HCT116 (cell line): ENCODE measurements around the gene YPEL3. TPM values are rescaled to one million over a fixed set of nuclear protein-coding genes. Genes with fewer than 3 reads are reported as not detected.

Source experiments
- ATAC-seq: fragments of 200-7000 bp; cut with Tn5 transposase; 2 replicates; pipeline ENCODE4 v1.9.1; 2020; ENCODE audit warnings: mild to moderate bottlenecking, moderate library complexity
- BruUV-seq: library from RNA; stranded (reverse); fragments of 400-500 nt; replicated peaks from 2 replicates; lab custom pipeline; 2021; lab: Mats Ljungman, UMichigan
- CTCF ChIA-PET: fragments of 300-600 bp; sonication (Branson Sonifier 250); formaldehyde crosslinking; loops from one replicate; lab custom pipeline; 2021; ENCODE audit warnings: antibody characterized with exemption; lab: Charles Lee
- POLR2A ChIA-PET: fragments of 300-600, 350-600 bp; sonication (Branson Sonifier 250); formaldehyde crosslinking; loops from one replicate; lab custom pipeline; 2021; ENCODE audit warnings: antibody characterized with exemption; lab: Charles Lee
- RAD21 ChIA-PET, 2 experiments: fragments of 300-600 bp; sonication (Branson Sonifier 250); formaldehyde crosslinking; loops; one replicate each; lab custom pipeline; 2023; ENCODE audit warnings: low total read pairs in 2 of 2; ENCODE audit not compliant: uncharacterized antibody in 2 of 2, unreplicated experiment in 2 of 2, low non-redundant PET in 1 of 2; lab: Charles Lee
- DNase-seq: peaks from one replicate; pipeline ENCODE4 v3.0.0-alpha.2; 2010; ENCODE audit warnings: low read depth, low spot score
- H2AFZ ChIP-seq: fragments of 200-600 bp; shearing (Covaris generic), sonication (generic); 2 replicates; pipeline ENCODE4 v1.6.1; 2017; ENCODE audit warnings: low read depth, mixed run types, mixed read lengths, antibody characterized with exemption, low read length; ENCODE audit not compliant: poor library complexity, severe bottlenecking
- H3K27ac ChIP-seq: 2 replicates; pipeline ENCODE4 v1.5.1; 2012; ENCODE audit warnings: low read depth, low read length
- H3K27me3 ChIP-seq: fragments of 200-600 bp; sonication (generic); 2 replicates; pipeline ENCODE4 v1.6.1; 2016; ENCODE audit warnings: mixed run types, low read length, mixed read lengths; ENCODE audit not compliant: insufficient read depth
- H3K36me3 ChIP-seq, 2 experiments: fragments of 200-500 bp in 1 of 2; fragments of 200-600 bp in 1 of 2; sonication (Bioruptor generic) in 1 of 2; sonication (generic) in 1 of 2; 2 replicates each; pipeline versions ENCODE4 v1.5.1 to v1.6.1; 2014 to 2016; ENCODE audit warnings: low read length in 2 of 2, inconsistent platforms in 1 of 2, mixed read lengths in 1 of 2, mixed run types in 1 of 2; ENCODE audit not compliant: insufficient read depth in 2 of 2, control insufficient read depth in 1 of 2
- H3K4me1 ChIP-seq, 2 experiments: fragments of 200-600 bp in 1 of 2; sonication (generic) in 1 of 2; 2 replicates each; pipeline versions ENCODE4 v1.5.1 to v1.6.1; 2012 to 2017; ENCODE audit warnings: low read length in 2 of 2, inconsistent platforms in 1 of 2, mild to moderate bottlenecking in 1 of 2, mixed read lengths in 1 of 2, mixed run types in 1 of 2, moderate library complexity in 1 of 2; ENCODE audit not compliant: insufficient read depth in 2 of 2, control insufficient read depth in 1 of 2
- H3K4me2 ChIP-seq: fragments of 200-600 bp; sonication (generic); 2 replicates; pipeline ENCODE4 v1.6.1; 2017; ENCODE audit warnings: mixed run types, low read length, mixed read lengths
- H3K4me3 ChIP-seq, 2 experiments: fragments of 200-600 bp in 1 of 2; sonication (generic) in 1 of 2; replicated peaks in 1 of 2; 2 replicates each; pipeline ENCODE4 v1.5.1; 2011 to 2016; ENCODE audit warnings: low read length in 2 of 2, control low read depth in 1 of 2, low read depth in 1 of 2, mild to moderate bottlenecking in 1 of 2, mixed read lengths in 1 of 2, mixed run types in 1 of 2
- H3K79me2 ChIP-seq: fragments of 200-600 bp; sonication (generic); 2 replicates; pipeline ENCODE4 v1.6.1; 2017; ENCODE audit warnings: mild to moderate bottlenecking, mixed run types, low read length, moderate library complexity, mixed read lengths; ENCODE audit not compliant: insufficient read depth
- H3K9ac ChIP-seq: fragments of 200-600 bp; sonication (generic); 2 replicates; pipeline ENCODE4 v1.6.1; 2016; ENCODE audit warnings: low read length, mixed read lengths
- H3K9me2 ChIP-seq: fragments of 200-600 bp; sonication (generic), shearing (Covaris generic); 2 replicates; pipeline ENCODE4 v1.6.1; 2017; ENCODE audit warnings: mixed run types, mild to moderate bottlenecking, moderate library complexity; ENCODE audit not compliant: insufficient read depth
- H3K9me3 ChIP-seq, 2 experiments: fragments of 200-500 bp in 1 of 2; fragments of 200-600 bp in 1 of 2; sonication (Bioruptor generic) in 1 of 2; sonication (generic) in 1 of 2; 2 replicates each; pipeline ENCODE4 v1.6.1; 2014 to 2017; ENCODE audit warnings: low read length in 2 of 2, mixed read lengths in 2 of 2, inconsistent platforms in 1 of 2, low read depth in 1 of 2, mild to moderate bottlenecking in 1 of 2, mixed run types in 1 of 2, moderate library complexity in 1 of 2; ENCODE audit not compliant: control insufficient read depth in 1 of 2, insufficient read depth in 1 of 2
- H4K20me1 ChIP-seq: fragments of 200-600 bp; sonication (generic), shearing (Covaris generic); 2 replicates; pipeline ENCODE4 v1.6.1; 2017; ENCODE audit warnings: mixed run types, mild to moderate bottlenecking, moderate library complexity; ENCODE audit not compliant: insufficient read depth
- ATF3 ChIP-seq: IDR thresholded peaks from 2 replicates; pipeline ENCODE4 v1.6.1; 2012
- CEBPB ChIP-seq: IDR thresholded peaks from 2 replicates; pipeline ENCODE4 v1.6.1; 2012; ENCODE audit warnings: low read depth
- EGR1 ChIP-seq: IDR thresholded peaks from 2 replicates; pipeline ENCODE4 v1.6.1; 2012; ENCODE audit warnings: low read depth
- EZH2 ChIP-seq: fragments of 200-600 bp; sonication (generic); IDR thresholded peaks from 2 replicates; pipeline ENCODE4 v1.6.1; 2017; ENCODE audit warnings: antibody characterized with exemption, mixed run types
- EZH2phosphoT487 ChIP-seq: fragments of 200-600 bp; IDR thresholded peaks from 2 replicates; pipeline ENCODE4 v1.6.1; 2018; ENCODE audit warnings: antibody characterized with exemption, borderline replicate concordance
- FOSL1 ChIP-seq: IDR thresholded peaks from 2 replicates; pipeline ENCODE4 v1.6.1; 2012; ENCODE audit warnings: low read depth
- JUND ChIP-seq: IDR thresholded peaks from 2 replicates; pipeline ENCODE4 v1.6.1; 2012
- POLR2A ChIP-seq: IDR thresholded peaks from 2 replicates; pipeline ENCODE4 v1.7.0; 2011; ENCODE audit warnings: borderline replicate concordance; ENCODE audit not compliant: insufficient read depth, insufficient read length; ENCODE audit errors: extremely low read depth
- POLR2AphosphoS5 ChIP-seq: IDR thresholded peaks from 2 replicates; pipeline ENCODE4 v1.6.1; 2011; ENCODE audit warnings: mild to moderate bottlenecking, low read depth, low read length, moderate library complexity
- RAD21 ChIP-seq: IDR thresholded peaks from 2 replicates; pipeline ENCODE4 v1.6.1; 2012; ENCODE audit warnings: low read depth, mild to moderate bottlenecking
- SP1 ChIP-seq: IDR thresholded peaks from 2 replicates; pipeline ENCODE4 v1.6.1; 2012; ENCODE audit warnings: low read depth
- ZBTB33 ChIP-seq: IDR thresholded peaks from 2 replicates; pipeline ENCODE4 v1.6.1; 2011; ENCODE audit warnings: mild to moderate bottlenecking, low read length, moderate library complexity; ENCODE audit not compliant: insufficient replicate concordance; ENCODE audit errors: extremely low read depth
- ZFX ChIP-seq: fragments of 450-650 bp; IDR thresholded peaks from 2 replicates; pipeline ENCODE4 v1.6.1; 2017
- ZNF274 ChIP-seq: fragments of 200-500 bp; sonication (Bioruptor generic); IDR thresholded peaks from 2 replicates; pipeline ENCODE4 v1.6.1; 2014; ENCODE audit warnings: mild to moderate bottlenecking, low read depth, low read length, inconsistent platforms
- intact Hi-C: fragments of 100-400 bp; cut with micrococcal nuclease; formaldehyde crosslinking; loops from 2 replicates; pipeline ENCODE4 v1.10.0; 2022
- total RNA-seq: library from RNA; stranded (reverse); gene quantifications from one replicate; pipeline ENCODE4 v1.2.1, GENCODE V29; 2021; ENCODE audit not compliant: unreplicated experiment
- TF ChIP-seq, protein P1 (sequence below), 3 experiments: fragments of 200-600 bp in 1 of 3; sonication (generic) in 1 of 3; IDR thresholded peaks in 2 of 3; conservative IDR thresholded peaks in 1 of 3; 2 replicates each; pipeline ENCODE4 v1.5.1; 2012 to 2017; ENCODE audit warnings: low read depth in 2 of 3, low read length in 2 of 3, antibody characterized with exemption in 1 of 3, borderline replicate concordance in 1 of 3, control low read depth in 1 of 3, mild to moderate bottlenecking in 1 of 3, mixed read lengths in 1 of 3, mixed run types in 1 of 3, moderate library complexity in 1 of 3; ENCODE audit not compliant: insufficient read depth in 1 of 3
- TF ChIP-seq, protein P2 (sequence below): IDR thresholded peaks from 2 replicates; pipeline ENCODE4 v1.6.1; 2012

The YPEL3 gene
- total RNA-seq, 1 experiment from 2014 or later = 10.9 TPM

DNA sequence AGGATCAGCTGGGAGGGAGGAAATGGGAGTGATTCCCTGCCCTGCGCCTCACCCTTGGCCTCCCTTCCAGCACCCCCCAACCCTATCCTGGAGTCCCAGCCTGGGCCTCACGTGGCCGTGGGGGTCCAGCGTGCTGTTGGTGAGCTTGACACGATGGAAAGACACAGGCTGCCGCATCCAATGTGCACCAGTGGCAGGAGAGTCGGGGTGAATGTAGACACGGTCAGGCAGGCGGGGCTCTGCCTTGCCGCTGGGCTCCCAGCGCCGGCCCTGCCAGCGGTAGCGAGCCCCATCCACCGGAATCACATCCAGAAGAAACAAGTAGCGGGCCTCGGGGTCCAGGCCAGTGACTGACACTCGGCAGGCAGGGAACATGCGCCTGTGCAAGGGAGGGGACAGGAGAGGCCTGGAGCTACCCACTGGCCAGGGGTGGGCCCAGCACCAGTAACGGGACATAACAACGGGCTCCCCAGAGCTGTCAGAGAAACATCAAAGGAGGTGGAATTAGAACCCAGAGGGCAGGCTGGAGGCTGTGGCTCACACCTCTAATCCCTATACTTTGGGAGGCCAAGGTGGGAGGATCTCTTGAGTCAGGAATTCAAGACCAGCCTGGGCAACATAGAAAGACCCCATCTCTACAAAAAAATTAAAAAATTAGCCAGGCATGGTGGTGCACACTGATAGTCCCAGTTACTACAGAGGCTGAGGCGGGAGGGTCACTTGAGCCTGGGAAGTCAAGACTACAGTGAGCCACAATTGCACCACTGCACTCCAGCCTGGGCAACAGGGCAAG, 7.0 kb downstream of the YPEL3 start:
- Histone ChIP-seq H3K79me2 (no peaks in the 10 kb centered on the region), H3K4me1 (peaks cover 14 to 47% of the 10 kb centered on the region in 2 experiments), H3K9me2 (no peaks in the 10 kb centered on the region), H3K27ac (no peak overlapping the region; the same call in 1 of the 2 replicates), H3K9me3 (no peaks in the 10 kb centered on the region), H4K20me1 (no peaks in the 10 kb centered on the region), H3K9ac (no peak overlapping the region), H2AFZ (no peak overlapping the region), H3K4me3 (no peak overlapping the region), H3K36me3 (peaks cover 2 to 12% of the 10 kb centered on the region in 2 experiments; a peak in 3 of 4 replicates), H3K27me3 (no peaks in the 10 kb centered on the region), H3K4me2 (no peak overlapping the region)
- ChIA-PET POLR2A (interaction anchor here (2.7 kb wide), 1 partner anchor 23 kb away, joined by 10 read pairs; the partner anchor contains the start of gene ALDOA), RAD21 (no interaction called here), CTCF (interaction anchor here (6.3 kb wide), 1 partner anchor 22 kb away, joined by 48 read pairs; no protein-coding TSS in a partner anchor)
- BruUV-seq = no TSS peak
- intact Hi-C loops = no loop called here
- DNase-seq (no peak), ATAC-seq (no peak)
- no peak for TF ChIP-seq ZBTB33
- TF ChIP-seq RAD21 = no peak
- no peak for TF ChIP-seq EZH2
- no peak for TF ChIP-seq POLR2A
- TF ChIP-seq SP1 = no peak
- TF ChIP-seq EGR1 = no peak
- no peak for TF ChIP-seq EZH2phosphoT487
- TF ChIP-seq ZNF274 = no peak
- TF ChIP-seq JUND = no peak
- no peak for TF ChIP-seq CEBPB
- TF ChIP-seq ATF3 = no peak
- TF ChIP-seq, protein P1, sequence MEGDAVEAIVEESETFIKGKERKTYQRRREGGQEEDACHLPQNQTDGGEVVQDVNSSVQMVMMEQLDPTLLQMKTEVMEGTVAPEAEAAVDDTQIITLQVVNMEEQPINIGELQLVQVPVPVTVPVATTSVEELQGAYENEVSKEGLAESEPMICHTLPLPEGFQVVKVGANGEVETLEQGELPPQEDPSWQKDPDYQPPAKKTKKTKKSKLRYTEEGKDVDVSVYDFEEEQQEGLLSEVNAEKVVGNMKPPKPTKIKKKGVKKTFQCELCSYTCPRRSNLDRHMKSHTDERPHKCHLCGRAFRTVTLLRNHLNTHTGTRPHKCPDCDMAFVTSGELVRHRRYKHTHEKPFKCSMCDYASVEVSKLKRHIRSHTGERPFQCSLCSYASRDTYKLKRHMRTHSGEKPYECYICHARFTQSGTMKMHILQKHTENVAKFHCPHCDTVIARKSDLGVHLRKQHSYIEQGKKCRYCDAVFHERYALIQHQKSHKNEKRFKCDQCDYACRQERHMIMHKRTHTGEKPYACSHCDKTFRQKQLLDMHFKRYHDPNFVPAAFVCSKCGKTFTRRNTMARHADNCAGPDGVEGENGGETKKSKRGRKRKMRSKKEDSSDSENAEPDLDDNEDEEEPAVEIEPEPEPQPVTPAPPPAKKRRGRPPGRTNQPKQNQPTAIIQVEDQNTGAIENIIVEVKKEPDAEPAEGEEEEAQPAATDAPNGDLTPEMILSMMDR (IDR thresholded peaks at IDR 0.05 in 2 of 3, conservative IDR thresholded peaks at IDR 0.05 in 1 of 3; ENCODE audit: borderline replicate concordance in 1 of 3, insufficient read depth in 1 of 3, low read depth in 2 of 3, low read length in 2 of 3) = no peak
- no peak for TF ChIP-seq ZFX
- TF ChIP-seq, protein P2, sequence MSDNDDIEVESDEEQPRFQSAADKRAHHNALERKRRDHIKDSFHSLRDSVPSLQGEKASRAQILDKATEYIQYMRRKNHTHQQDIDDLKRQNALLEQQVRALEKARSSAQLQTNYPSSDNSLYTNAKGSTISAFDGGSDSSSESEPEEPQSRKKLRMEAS = no peak
- TF ChIP-seq POLR2AphosphoS5 = no peak
- TF ChIP-seq FOSL1 = no peak
